HUES48 (cell line): ENCODE measurements around the gene KRT78.

ENCODE experiments used
- H3K27ac ChIP-seq: one replicate; pipeline ENCODE4 v1.7.0; 2013; ENCODE audit warnings: low read depth, low read length, inconsistent platforms
- H3K27me3 ChIP-seq: 2 replicates; pipeline ENCODE4 v1.6.1; 2013; ENCODE audit warnings: mild to moderate bottlenecking, low read length; ENCODE audit not compliant: control insufficient read depth, insufficient read depth
- H3K36me3 ChIP-seq: 2 replicates; pipeline ENCODE4 v1.6.1; 2013; ENCODE audit warnings: low read length; ENCODE audit not compliant: control insufficient read depth, insufficient read depth
- H3K4me1 ChIP-seq: 2 replicates; pipeline ENCODE4 v1.6.1; 2013; ENCODE audit warnings: mild to moderate bottlenecking, low read length; ENCODE audit not compliant: control insufficient read depth, insufficient read depth
- H3K4me3 ChIP-seq: 2 replicates; pipeline ENCODE4 v1.5.1; 2013; ENCODE audit warnings: mild to moderate bottlenecking, low read depth, low read length
- H3K9ac ChIP-seq: 2 replicates; pipeline ENCODE4 v1.6.1; 2013; ENCODE audit warnings: mild to moderate bottlenecking, low read depth, low read length, moderate library complexity
- H3K9me3 ChIP-seq: 2 replicates; pipeline ENCODE4 v1.6.1; 2013; ENCODE audit warnings: low read length; ENCODE audit not compliant: control insufficient read depth, insufficient read depth

The KRT78 gene

DNA sequence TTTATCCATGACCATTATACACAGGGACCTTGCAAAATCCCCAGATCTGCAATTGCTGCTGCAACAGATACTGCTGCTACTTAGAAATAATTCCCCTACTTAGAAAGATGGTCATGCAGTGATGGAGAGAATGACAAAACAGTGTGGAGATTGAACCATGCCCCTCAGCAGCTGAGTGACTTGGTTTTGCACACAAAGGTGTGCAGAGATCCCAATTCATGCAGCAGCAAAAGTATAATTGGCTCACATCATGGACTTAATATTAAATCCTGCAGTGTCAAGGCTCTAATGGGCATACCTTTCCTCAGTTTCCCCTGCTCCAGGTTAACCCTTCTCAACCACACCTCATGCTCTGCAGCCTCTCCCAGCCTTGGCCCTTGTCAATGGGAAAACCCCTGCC is 3.0 kb upstream of the KRT78 start:
- Histone ChIP-seq H3K36me3 (no peaks in the 10 kb centered on the region), H3K4me3 (no peak overlapping the region), H3K9me3 (no peaks in the 10 kb centered on the region), H3K27me3 (no peaks in the 10 kb centered on the region), H3K27ac (no peak overlapping the region), H3K4me1 (no peaks in the 10 kb centered on the region), H3K9ac (no peak overlapping the region)

DNA sequence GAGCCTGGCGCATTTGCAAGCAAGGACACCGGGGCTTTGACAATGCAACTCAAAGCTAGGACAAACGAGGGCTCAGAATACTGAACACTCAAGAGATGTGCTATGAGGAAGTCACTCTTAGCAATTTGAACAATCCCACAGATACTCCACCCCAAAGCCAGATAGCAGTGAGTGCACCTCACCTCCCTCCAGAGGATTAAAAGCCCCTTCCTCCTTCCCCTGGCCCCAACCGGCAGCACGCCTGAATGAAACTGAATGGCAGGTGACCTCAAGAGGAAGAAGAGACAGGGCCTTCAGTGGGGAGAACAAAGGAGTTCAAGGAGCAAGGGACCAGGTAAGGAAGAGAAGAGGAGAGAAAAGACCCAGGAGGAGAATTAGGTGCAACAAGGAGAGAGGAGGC is 1.9 kb upstream of the KRT78 start:
- Histone ChIP-seq H3K36me3 (no peaks in the 10 kb centered on the region), H3K4me1 (no peaks in the 10 kb centered on the region), H3K27me3 (no peaks in the 10 kb centered on the region), H3K27ac (no peak overlapping the region), H3K9me3 (no peaks in the 10 kb centered on the region), H3K4me3 (no peak overlapping the region), H3K9ac (no peak overlapping the region)

DNA sequence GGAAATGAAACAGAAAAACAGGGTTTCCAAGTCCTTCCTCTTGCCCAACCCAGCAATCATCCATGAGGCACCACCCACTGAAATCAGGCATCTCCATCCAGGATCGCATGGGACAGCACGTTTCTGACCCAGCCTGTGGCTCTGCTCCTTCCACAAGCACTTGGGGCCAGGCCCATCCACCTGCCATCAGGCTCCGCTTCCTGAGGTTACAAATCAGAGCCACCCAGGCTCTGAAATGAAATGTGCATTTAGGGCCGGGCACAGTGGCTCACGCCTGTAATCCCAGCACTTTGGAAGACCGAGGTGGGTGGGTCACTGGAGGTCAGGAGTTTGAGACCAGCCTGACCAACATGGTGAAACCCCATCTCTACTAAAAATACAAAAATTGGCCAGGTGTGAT is 717 bp upstream of the KRT78 start:
- no peaks in the 10 kb centered on the region for H3K27me3 ChIP-seq

DNA sequence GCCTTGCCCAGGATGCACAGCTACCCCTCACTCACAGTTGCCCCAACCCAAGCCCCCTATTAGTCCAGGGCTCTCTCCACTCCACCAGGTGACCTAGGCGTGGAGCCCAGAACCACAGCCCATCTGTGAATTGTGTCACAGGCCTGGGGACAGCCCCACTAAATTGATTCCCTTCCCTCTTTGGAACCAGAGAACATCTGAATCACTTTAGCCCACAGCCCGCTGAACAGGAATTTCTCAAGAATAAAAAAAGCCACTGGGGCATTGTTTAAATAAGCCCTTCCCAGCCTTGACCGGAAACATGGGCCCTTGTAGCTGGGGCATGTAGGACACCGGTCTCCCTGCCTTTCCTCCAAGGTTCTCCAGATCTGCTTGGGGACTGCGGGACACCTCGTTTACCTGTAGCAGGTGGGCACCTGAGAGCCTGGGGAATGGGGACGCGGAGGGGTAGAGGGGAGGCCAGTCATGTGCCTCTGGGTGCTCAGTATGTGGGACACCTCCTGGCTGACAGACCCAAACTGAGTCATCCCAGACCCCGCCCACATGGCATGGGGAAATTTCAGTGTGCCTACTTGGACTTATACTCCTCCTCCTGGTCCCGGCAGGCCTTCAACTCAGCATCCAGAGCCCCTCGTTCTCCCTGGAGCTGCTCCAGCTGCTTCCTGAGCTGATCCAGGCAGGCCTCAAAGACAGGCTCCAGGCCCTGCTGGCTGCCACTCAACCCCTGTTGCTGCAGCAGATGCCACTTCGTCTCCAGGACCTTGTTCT is 1.3 kb downstream of the KRT78 start:
- Histone ChIP-seq H3K9ac (no peak overlapping the region), H3K4me1 (no peaks in the 10 kb centered on the region), H3K4me3 (no peak overlapping the region), H3K27me3 (no peaks in the 10 kb centered on the region), H3K27ac (no peak overlapping the region), H3K36me3 (no peaks in the 10 kb centered on the region), H3K9me3 (no peaks in the 10 kb centered on the region)

More for the DNA sequence above, 717 bp upstream of the KRT78 start:
- Histone ChIP-seq H3K27ac (no peak overlapping the region), H3K36me3 (no peaks in the 10 kb centered on the region), H3K9ac (no peak overlapping the region), H3K9me3 (no peaks in the 10 kb centered on the region), H3K4me3 (no peak overlapping the region), H3K4me1 (no peaks in the 10 kb centered on the region)

DNA sequence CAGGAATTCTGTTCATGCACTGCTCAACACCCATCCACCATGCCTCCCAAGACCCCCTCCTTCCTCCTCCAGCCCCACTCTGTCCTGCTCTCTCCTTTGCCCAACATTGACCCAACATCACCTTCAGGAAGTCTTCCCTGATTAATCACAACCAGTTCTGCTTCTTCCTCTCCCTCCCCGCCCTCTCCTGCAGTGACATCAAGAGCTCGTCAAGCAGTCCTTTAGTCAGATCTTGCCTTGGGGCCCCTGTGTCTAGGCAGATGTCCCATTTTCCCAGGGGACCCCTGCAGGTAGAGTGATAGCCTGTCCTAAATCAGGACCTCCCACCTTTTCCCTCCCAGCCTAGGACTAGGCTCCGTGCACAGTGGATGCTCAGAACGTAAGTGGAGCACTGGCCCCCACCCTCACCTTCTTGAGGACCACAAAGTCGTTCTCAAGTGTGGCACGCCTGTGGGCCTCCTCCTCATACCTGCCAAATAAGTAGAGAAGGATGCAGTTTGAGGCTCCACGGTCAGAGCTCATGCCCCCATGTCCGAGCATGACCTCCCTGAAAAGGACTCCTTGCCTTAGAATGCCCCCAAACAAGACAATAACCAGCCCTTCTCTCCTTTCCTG is 2.3 kb downstream of the KRT78 start:
- Histone ChIP-seq H3K27ac (no peak overlapping the region), H3K27me3 (no peaks in the 10 kb centered on the region), H3K9ac (no peak overlapping the region), H3K4me1 (no peaks in the 10 kb centered on the region), H3K36me3 (no peaks in the 10 kb centered on the region), H3K4me3 (no peak overlapping the region), H3K9me3 (no peaks in the 10 kb centered on the region)

DNA sequence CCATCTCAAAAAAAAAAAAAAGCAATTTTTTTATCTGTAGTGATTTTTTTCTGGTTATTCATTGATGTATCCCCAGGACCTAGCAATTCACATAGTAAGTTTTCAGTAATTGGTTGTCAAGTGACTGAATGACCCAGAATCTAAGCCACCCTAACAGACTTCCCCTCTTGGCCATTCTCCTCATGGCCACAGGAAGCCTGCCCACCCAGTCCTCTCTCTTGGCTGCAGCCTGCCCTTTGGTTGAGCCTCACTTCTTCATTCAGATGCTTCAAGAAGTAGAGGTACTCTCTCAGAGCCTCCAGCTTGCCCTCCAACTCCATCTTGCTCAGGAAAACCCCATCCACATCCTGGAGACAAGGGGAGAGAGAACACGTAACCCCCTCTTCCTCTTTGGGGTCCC is 2.8 kb downstream of the KRT78 start:
- H3K4me3 ChIP-seq, result no peak overlapping the region
- H3K9ac ChIP-seq, result no peak overlapping the region
- no peaks in the 10 kb centered on the region for H3K9me3 ChIP-seq
- H3K4me1 ChIP-seq, result no peaks in the 10 kb centered on the region
- H3K36me3 ChIP-seq, result no peaks in the 10 kb centered on the region
- H3K27me3 ChIP-seq, result no peaks in the 10 kb centered on the region
- no peak overlapping the region for H3K27ac ChIP-seq

DNA sequence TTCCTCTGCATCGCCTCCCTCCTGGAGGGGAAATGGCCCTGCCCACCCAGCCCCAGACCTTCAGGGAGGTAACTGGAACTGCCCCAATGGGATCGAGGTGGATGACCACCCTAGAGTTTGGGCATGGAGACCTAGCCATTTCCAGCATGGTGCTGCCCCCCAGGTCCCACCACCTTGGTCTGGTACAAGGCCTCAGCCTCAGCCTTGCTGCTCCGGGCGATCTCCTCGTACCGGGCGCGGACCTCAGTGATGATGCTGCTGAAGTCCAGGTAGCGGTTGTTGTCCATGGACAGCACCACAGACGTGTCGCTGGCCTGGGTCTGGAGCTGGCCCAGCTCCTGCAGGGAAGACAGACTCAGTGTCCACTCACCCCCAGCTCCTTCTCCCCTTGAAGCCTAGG is 4.4 kb downstream of the KRT78 start:
- Histone ChIP-seq H3K27me3 (no peaks in the 10 kb centered on the region), H3K4me3 (no peak overlapping the region), H3K27ac (no peak overlapping the region), H3K9ac (no peak overlapping the region), H3K36me3 (no peaks in the 10 kb centered on the region), H3K4me1 (no peaks in the 10 kb centered on the region), H3K9me3 (no peaks in the 10 kb centered on the region)

DNA sequence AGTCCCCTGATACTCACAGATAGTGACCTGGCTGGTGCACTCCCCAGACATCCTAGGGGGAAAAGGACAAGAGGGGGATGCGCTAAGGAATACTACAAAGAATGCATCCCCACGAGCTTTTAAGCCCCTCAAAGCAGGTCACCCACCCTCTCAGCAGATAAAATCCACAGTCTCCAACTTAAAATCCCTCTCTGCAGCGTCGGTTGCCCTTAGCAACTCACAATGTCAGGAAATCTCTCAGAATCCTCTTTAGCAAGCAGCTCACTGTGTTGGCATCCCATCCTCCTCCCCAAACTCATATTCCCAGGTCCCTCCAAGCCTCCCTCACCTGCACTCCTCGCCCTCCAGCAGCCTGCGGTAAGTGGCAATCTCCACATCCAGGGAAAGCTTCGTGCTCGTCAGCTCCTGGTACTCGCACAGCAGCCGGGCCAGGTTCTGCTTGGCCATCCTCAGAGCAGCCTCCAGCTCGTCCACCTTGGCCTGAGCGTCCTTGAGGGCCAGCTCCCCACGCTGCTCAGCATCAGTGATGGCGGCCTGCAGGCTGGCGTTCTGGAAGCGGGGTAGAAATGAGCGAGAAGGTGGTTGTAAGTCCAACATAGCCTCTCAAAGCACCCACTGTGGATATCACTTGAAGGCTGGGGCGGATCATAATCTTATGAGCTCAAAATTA is 9.2 kb downstream of the KRT78 start:
- no peaks in the 10 kb centered on the region for H3K27me3 ChIP-seq
- H3K4me1 ChIP-seq, result no peaks in the 10 kb centered on the region
- no peaks in the 10 kb centered on the region for H3K9me3 ChIP-seq
- no peak overlapping the region for H3K27ac ChIP-seq
- H3K36me3 ChIP-seq, result no peaks in the 10 kb centered on the region
- H3K4me3 ChIP-seq, result no peak overlapping the region
- H3K9ac ChIP-seq, result no peak overlapping the region

DNA sequence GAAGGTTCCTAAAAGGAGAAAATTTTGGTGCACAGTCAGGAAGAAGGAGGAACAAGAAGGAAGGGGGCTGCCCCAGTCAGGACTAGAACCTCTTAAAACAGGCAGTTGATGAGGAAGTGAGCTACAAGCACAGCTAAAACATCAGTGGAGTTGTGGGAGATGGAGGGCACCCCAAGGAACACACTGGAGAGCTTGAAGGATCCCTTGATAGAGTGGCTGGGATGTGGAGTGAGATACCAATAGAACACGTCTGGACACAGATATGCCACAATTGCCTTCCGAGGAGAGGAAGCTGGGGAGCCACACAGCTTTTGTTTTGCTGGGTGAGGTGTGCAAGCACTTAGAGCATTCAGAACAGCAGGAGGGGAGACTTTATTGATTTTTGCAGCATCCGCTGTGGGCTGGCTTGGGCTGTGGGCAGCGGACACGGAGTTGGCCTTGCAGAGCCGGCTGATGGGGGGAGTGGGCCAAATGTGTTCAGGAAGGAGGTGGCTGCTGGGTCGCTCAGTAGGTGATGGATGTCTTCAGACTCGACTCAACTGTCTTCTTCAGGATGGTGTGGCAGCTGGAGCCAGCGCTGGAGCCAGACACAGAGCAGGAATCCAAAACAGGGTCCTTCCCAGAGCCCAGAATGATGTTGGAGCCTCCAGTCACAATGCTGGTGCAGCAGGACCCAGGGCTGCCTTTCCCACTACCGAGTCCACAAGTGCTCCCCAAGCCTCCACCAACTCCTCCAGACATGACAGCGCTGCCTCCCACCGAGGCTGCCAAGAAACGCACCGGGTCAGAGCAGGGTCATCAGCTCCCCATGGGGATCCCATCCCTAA is 10.0 kb downstream of the KRT78 start:
- H3K9ac ChIP-seq, result no peak overlapping the region
- H3K36me3 ChIP-seq, result no peaks in the 10 kb centered on the region
- H3K27ac ChIP-seq, result no peak overlapping the region
- no peaks in the 10 kb centered on the region for H3K9me3 ChIP-seq
- no peaks in the 10 kb centered on the region for H3K4me1 ChIP-seq
- H3K4me3 ChIP-seq, result no peak overlapping the region
- no peaks in the 10 kb centered on the region for H3K27me3 ChIP-seq

DNA sequence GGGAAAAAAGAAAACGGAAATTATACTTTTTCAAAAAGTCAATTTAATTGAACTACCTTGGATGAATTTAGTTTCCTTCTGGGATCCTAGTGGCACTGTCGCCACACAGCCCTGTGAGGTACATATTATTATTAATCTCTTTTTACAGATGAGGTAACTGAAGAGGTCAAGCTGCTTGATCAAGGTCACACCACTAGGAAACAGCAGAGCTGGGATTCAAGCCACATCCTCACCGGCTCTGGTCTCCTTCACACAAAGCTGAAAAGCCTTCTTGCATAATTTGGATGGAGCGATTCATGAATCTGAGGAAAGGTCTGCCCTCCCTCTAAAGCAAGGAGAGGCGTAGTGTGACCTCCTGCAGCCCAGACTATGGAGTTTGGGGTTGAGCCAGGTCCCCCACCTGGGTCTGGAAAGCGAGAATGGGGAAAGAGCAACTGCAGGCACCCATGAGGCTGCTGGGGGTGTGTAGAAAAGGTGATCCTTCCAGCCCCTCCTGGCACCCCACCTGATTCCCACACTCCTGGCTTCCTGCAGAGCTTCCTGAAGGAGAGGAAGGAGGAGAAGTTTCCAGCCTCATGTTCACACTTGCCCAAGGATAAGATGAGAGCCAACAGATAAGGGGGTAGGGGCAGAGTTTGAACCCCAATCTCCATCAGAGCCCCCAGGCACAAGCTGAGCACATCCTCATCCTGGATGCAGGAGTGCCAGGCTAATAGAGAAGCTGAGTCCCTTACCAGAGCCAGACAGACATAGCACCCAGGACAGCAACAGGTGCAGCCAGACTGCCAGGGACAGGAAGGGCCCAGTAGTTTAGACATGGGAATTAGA is 10.8 kb downstream of the KRT78 start:
- Histone ChIP-seq H3K36me3 (no peaks in the 10 kb centered on the region), H3K9ac (no peak overlapping the region), H3K4me3 (no peak overlapping the region), H3K27ac (no peak overlapping the region), H3K9me3 (no peaks in the 10 kb centered on the region), H3K27me3 (no peaks in the 10 kb centered on the region), H3K4me1 (no peaks in the 10 kb centered on the region)
